WTC11 (cell line): ENCODE measurements around the gene VEZT. TPM values are rescaled to one million over a fixed set of nuclear protein-coding genes. Genes with fewer than 3 reads are reported as not detected.

Experiments
- ATAC-seq: fragments of 200-7000 bp; cut with Tn5 transposase; 2 replicates; pipeline ENCODE4 v1.10.0; 2021; ENCODE audit warnings: mild to moderate bottlenecking, moderate library complexity
- CTCF ChIA-PET: fragments of 300-600 bp; sonication (Branson Sonifier 250); formaldehyde crosslinking; loops from one replicate; lab custom pipeline; 2021; ENCODE audit warnings: antibody characterized with exemption; lab: Charles Lee
- POLR2A ChIA-PET: fragments of 350-600 bp; sonication (Branson Sonifier 250); formaldehyde crosslinking; loops from one replicate; lab custom pipeline; 2021; ENCODE audit warnings: antibody characterized with exemption; lab: Charles Lee
- DNase-seq: peaks from one replicate; pipeline ENCODE4 v3.0.0; 2021; ENCODE audit warnings: low spot score
- H3K27ac Mint-ChIP-seq: 2 replicates; pipeline ENCODE4 v1.8.0; 2021; ENCODE audit warnings: mixed read lengths
- H3K27me3 Mint-ChIP-seq: 2 replicates; pipeline ENCODE4 v1.8.0; 2021; ENCODE audit warnings: low read depth, mild to moderate bottlenecking, moderate library complexity, mixed read lengths
- H3K36me3 Mint-ChIP-seq: 2 replicates; pipeline ENCODE4 v1.8.0; 2021; ENCODE audit warnings: mixed read lengths
- H3K4me1 Mint-ChIP-seq: 2 replicates; pipeline ENCODE4 v1.8.0; 2022; ENCODE audit warnings: mixed read lengths
- H3K4me3 Mint-ChIP-seq: 2 replicates; pipeline ENCODE4 v1.8.0; 2021; ENCODE audit warnings: mild to moderate bottlenecking, moderate library complexity, mixed read lengths
- H3K9me3 Mint-ChIP-seq: 2 replicates; pipeline ENCODE4 v1.8.0; 2021; ENCODE audit warnings: mixed read lengths
- AFF4 ChIP-seq: sonication (generic); formaldehyde crosslinking; IDR thresholded peaks from 2 replicates; pipeline ENCODE4 v1.8.1; 2023; ENCODE audit warnings: mild to moderate bottlenecking, missing genetic modification reagents, borderline replicate concordance
- CREM ChIP-seq: sonication (generic); formaldehyde crosslinking; IDR thresholded peaks from 2 replicates; pipeline ENCODE4 v1.8.1; 2022; ENCODE audit warnings: mild to moderate bottlenecking, missing genetic modification reagents, moderate library complexity
- FOXP4 ChIP-seq: sonication (generic); formaldehyde crosslinking; IDR thresholded peaks from 2 replicates; pipeline ENCODE4 v1.8.0; 2022; ENCODE audit warnings: mild to moderate bottlenecking, missing genetic modification reagents
- HMGA2 ChIP-seq: fragments of 250-450 bp; sonication (Bioruptor Pico); IDR thresholded peaks from 2 replicates; pipeline ENCODE4 v1.4.0; 2021; ENCODE audit warnings: mild to moderate bottlenecking, moderate library complexity
- JUN ChIP-seq: sonication (generic); formaldehyde crosslinking; IDR thresholded peaks from 2 replicates; pipeline ENCODE4 v1.8.0; 2023; ENCODE audit warnings: mild to moderate bottlenecking, missing genetic modification reagents
- MXD4 ChIP-seq: fragments of 250-450 bp; sonication (Bioruptor Pico); IDR thresholded peaks from 2 replicates; pipeline ENCODE4 v1.8.0; 2021; ENCODE audit warnings: mild to moderate bottlenecking, moderate library complexity, borderline replicate concordance
- NFE2L1 ChIP-seq: sonication (generic); formaldehyde crosslinking; IDR thresholded peaks from 2 replicates; pipeline ENCODE4 v1.8.1; 2023; ENCODE audit warnings: missing genetic modification reagents
- OVOL2 ChIP-seq: fragments of 250-450 bp; sonication (Bioruptor Pico); IDR thresholded peaks from 2 replicates; pipeline ENCODE4 v1.9.0; 2021; ENCODE audit warnings: mild to moderate bottlenecking, borderline replicate concordance
- PRRX2 ChIP-seq: fragments of 250-450 bp; sonication (Bioruptor Pico); IDR thresholded peaks from 2 replicates; pipeline ENCODE4 v1.8.0; 2021; ENCODE audit warnings: mild to moderate bottlenecking
- SOX15 ChIP-seq: fragments of 250-450 bp; sonication (Bioruptor Pico); IDR thresholded peaks from 2 replicates; pipeline ENCODE4 v1.9.0; 2021; ENCODE audit warnings: mild to moderate bottlenecking
- TCF7 ChIP-seq: sonication (generic); formaldehyde crosslinking; IDR thresholded peaks from 2 replicates; pipeline ENCODE4 v1.8.0; 2022; ENCODE audit warnings: mild to moderate bottlenecking, low read depth, missing genetic modification reagents, moderate library complexity
- ZBTB21 ChIP-seq: sonication (generic); formaldehyde crosslinking; IDR thresholded peaks from 2 replicates; pipeline ENCODE4 v1.8.1; 2023; ENCODE audit warnings: mild to moderate bottlenecking, missing genetic modification reagents, borderline replicate concordance
- ZNF263 ChIP-seq: sonication (generic); formaldehyde crosslinking; IDR thresholded peaks from 2 replicates; pipeline ENCODE4 v1.8.1; 2022; ENCODE audit warnings: low read depth, mild to moderate bottlenecking, moderate library complexity, missing genetic modification reagents
- ZSCAN18 ChIP-seq: fragments of 250-450 bp; sonication (Bioruptor Pico); IDR thresholded peaks from 2 replicates; pipeline ENCODE4 v2.1.2; 2022; ENCODE audit warnings: mild to moderate bottlenecking, moderate library complexity
- total RNA-seq: library from RNA; stranded (reverse); gene quantifications from 3 replicates; pipeline ENCODE4 v1.2.3, GENCODE V29; 2021

The VEZT gene
- total RNA-seq, 1 experiment from 2014 or later = 54.5 TPM

GRCh38 chr12:95202691-95203486 is 14.7 kb upstream of the VEZT start:
- no peak overlapping the region for H3K4me3 Mint-ChIP-seq
- H3K4me1 Mint-ChIP-seq = peaks cover 89% of the 10 kb centered on the region
- ATAC-seq = no peak
- no peaks in the 10 kb centered on the region for H3K9me3 Mint-ChIP-seq
- no peaks in the 10 kb centered on the region for H3K27me3 Mint-ChIP-seq
- ChIA-PET CTCF (no interaction called here), POLR2A (interaction anchor here (0.8 kb wide), 1 partner anchor 12 kb away, joined by 3 read pairs; no protein-coding TSS in a partner anchor)
- peak overlapping the region; percentile 91 for H3K27ac Mint-ChIP-seq
- TF ChIP-seq FOXP4 (CRISPR knock-in tag) (no peak), OVOL2 (CRISPR knock-in tag) (no peak), JUN (no peak), ZSCAN18 (no peak), HMGA2 (CRISPR knock-in tag) (no peak), ZNF263 (CRISPR knock-in tag) (no peak), CREM (CRISPR knock-in tag) (no peak), MXD4 (no peak)
- H3K36me3 Mint-ChIP-seq = no peaks in the 10 kb centered on the region
- DNase-seq = no peak

GRCh38 chr12:95203487-95204030 is 14.0 kb upstream of the VEZT start:
- Mint-ChIP-seq H3K4me1 (peaks cover 89% of the 10 kb centered on the region), H3K4me3 (no peak overlapping the region), H3K27ac (peak overlapping the region; percentile 99), H3K27me3 (no peaks in the 10 kb centered on the region), H3K36me3 (no peaks in the 10 kb centered on the region; the same call in 1 of the 2 replicates), H3K9me3 (no peaks in the 10 kb centered on the region)
- ChIA-PET POLR2A (no interaction called here), CTCF (interaction anchor here (1.1 kb wide), 1 partner anchor 86 kb away, joined by 5 read pairs; no protein-coding TSS in a partner anchor)
- no peak for DNase-seq
- TF ChIP-seq PRRX2 (no peak), SOX15 (no peak), TCF7 (CRISPR knock-in tag) (no peak), CREM (CRISPR knock-in tag) (no peak), ZBTB21 (CRISPR knock-in tag) (no peak)
- no peak for ATAC-seq

- Mint-ChIP-seq H3K27ac (peak overlapping the region; percentile 99), H3K9me3 (no peaks in the 10 kb centered on the region), H3K36me3 (peaks cover 3% of the 10 kb centered on the region; the same call in 1 of the 2 replicates), H3K27me3 (no peaks in the 10 kb centered on the region), H3K4me3 (peak overlapping the region; percentile 38; the same call in 1 of the 2 replicates), H3K4me1 (peaks cover 89% of the 10 kb centered on the region)
- ATAC-seq (peak; percentile 76), DNase-seq (peak; percentile 41)
- POLR2A ChIA-PET = interaction anchor here (4.9 kb wide), 1 partner anchor 13 kb away, joined by 24 read pairs; the partner anchor contains the start of genes FGD6 and VEZT
- CTCF ChIA-PET = interaction anchor here (1.1 kb wide), 1 partner anchor 87 kb away, joined by 5 read pairs; no protein-coding TSS in a partner anchor
- TF ChIP-seq NFE2L1 (CRISPR knock-in tag) (peak; percentile 91), AFF4 (CRISPR knock-in tag) (no peak)
Measured at GRCh38 chr12:95204141-95204866, 13.3 kb upstream of the VEZT start.
